Measurements from ENCODE around the gene AAK1. TPM values are rescaled to one million over a fixed set of nuclear protein-coding genes. Genes with fewer than 3 reads are reported as not detected.
"Not testable (repeated sequence)": the region's sequence is repeated elsewhere in the genome, so short reads cannot be mapped to it uniquely, and the experiment has no call there.

The AAK1 gene
- total RNA-seq, 4 donors from 2014 or later = 15.5 to 28.1 (median 24.4) TPM

DNA sequence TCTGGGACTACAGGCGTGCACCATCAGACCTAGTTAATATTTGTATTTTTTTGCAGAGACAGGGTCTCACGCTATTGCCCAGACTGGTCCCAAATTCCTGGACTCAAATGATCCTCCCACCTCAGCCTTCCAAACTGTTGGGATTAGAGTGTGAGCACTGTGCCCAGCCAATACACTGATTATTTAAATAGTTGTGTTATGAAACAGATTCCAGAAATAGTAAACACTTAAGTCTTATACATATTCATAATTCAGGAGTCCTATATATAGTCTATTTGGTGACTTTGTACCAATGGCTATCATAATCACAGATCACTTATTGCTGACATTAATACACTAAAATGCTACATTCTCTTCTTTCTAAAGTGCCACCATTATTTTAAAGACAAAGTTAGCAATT lies 219.1 kb downstream of the AAK1 start:
- TF ChIP-seq, protein P1, sequence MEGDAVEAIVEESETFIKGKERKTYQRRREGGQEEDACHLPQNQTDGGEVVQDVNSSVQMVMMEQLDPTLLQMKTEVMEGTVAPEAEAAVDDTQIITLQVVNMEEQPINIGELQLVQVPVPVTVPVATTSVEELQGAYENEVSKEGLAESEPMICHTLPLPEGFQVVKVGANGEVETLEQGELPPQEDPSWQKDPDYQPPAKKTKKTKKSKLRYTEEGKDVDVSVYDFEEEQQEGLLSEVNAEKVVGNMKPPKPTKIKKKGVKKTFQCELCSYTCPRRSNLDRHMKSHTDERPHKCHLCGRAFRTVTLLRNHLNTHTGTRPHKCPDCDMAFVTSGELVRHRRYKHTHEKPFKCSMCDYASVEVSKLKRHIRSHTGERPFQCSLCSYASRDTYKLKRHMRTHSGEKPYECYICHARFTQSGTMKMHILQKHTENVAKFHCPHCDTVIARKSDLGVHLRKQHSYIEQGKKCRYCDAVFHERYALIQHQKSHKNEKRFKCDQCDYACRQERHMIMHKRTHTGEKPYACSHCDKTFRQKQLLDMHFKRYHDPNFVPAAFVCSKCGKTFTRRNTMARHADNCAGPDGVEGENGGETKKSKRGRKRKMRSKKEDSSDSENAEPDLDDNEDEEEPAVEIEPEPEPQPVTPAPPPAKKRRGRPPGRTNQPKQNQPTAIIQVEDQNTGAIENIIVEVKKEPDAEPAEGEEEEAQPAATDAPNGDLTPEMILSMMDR (IDR thresholded peaks at IDR 0.05) = no peak
- no peak for TF ChIP-seq POLR2A (IDR thresholded peaks at IDR 0.05)
- H3K4me3 ChIP-seq (ENCODE audit: low read depth, poor library complexity, severe bottlenecking) = no peak overlapping the region
- DNase-seq (ENCODE audit: low spot score in 2 of 2) = no peak
- intact Hi-C loops (cut with DNase I; ENCODE audit: low total_unique reads) = no loop called here
- WGBS, 2 donors = 90 to 97% methylated on average over 2 of the region's 2 CpGs

DNA sequence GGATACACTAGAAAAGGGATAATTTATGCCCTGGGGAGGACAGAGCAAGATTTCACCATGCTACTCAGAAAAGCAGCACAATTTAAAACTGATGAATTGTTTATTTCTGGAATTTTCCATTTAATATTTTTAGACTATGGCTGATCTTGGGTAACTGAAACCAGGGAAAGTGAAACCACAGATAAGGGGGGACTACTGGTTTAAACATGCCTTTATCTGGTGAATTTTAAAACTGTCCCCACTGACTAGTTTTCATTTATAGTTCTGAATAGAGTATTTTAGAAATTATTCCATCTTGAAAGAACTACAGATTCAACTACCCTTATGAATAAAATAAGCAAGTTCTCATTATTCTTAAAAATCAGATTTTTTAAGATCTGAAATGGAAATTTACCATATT lies 221.3 kb downstream of the AAK1 start:
- H3K4me3 ChIP-seq (ENCODE audit: low read depth, poor library complexity, severe bottlenecking) = no peak overlapping the region
- no peak for TF ChIP-seq POLR2A (IDR thresholded peaks at IDR 0.05)
- TF ChIP-seq, protein P1 (IDR thresholded peaks at IDR 0.05) = no peak
- intact Hi-C loops (cut with DNase I; ENCODE audit: low total_unique reads) = no loop called here
- no peak for DNase-seq (ENCODE audit: low spot score in 2 of 2)

DNA sequence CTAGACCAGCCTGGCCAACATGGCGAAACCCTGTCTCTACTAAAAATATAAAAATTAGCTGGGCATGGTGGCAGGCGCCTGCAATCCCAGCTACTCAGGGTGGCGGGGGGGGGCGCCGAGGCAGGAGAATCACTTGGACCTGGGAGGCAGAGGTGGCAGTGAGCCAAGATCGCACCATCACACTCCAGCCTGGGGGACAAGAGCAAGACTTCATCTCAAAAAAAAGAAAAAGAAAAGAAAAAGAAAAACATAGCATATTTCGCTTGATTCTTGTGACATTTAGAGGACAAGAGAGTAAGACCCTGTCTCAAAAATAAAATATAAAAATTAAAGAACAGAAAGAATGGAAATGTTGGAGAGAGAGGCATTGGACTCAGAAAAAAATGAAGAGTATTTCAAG lies 224.4 kb downstream of the AAK1 start:
- DNase-seq (ENCODE audit: low spot score in 2 of 2); H3K4me3 ChIP-seq (ENCODE audit: low read depth, poor library complexity, severe bottlenecking); intact Hi-C loops (cut with DNase I; ENCODE audit: low total_unique reads): not testable (repeated sequence)
- 94 to 97% methylated on average over 7 of the region's 7 CpGs for WGBS, 2 donors

DNA sequence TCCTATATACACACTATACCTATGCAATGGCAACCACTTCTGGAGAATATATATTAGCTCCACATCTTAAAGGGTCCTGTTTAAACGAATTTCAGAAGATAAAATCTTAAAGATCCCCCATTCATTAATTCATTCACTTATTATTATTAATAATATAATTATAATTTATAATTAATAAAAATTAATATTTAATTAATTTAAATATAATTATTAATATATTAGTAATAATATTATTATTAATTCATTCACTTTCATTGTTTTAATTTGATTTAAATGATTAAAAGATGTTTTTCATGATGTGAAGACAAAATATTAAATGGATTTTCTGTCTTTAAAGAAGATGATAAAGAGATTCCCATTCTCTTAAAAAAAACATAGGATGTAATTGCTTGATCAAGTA lies 227.4 kb downstream of the AAK1 start:
- intact Hi-C loops (cut with DNase I; ENCODE audit: low total_unique reads) = no loop called here
- no peak for TF ChIP-seq POLR2A (IDR thresholded peaks at IDR 0.05)
- TF ChIP-seq, protein P1 (IDR thresholded peaks at IDR 0.05) = no peak
- H3K4me3 ChIP-seq (ENCODE audit: low read depth, poor library complexity, severe bottlenecking) = no peak overlapping the region
- 82 to 84% methylated on average over 1 of the region's 1 CpG for WGBS, 2 donors
- no peak for DNase-seq (ENCODE audit: low spot score in 2 of 2)

Other genes with a start within 250 kb of the AAK1 start
- gene NFU1, start 206.3 kb downstream of the AAK1 start, total RNA-seq = 10 to 100 TPM; 12.8 to 28.1 (median 17.9) TPM
- 100 to 1,000 TPM in 1 of 4 donors, 10 to 100 TPM in 3; 60.2 to 107 (median 64.9) TPM for gene ANXA4, start 98.4 kb upstream of the AAK1 start, total RNA-seq
- 10 to 100 TPM; 10.2 to 15.6 (median 12.1) TPM for gene GMCL1, start 185.9 kb upstream of the AAK1 start, total RNA-seq

All from lower leg skin (tissue), 4 donors.